SH-SY5Y (cell line): ENCODE data around the gene MTMR12.

Experiments
- GATA2 ChIP-seq: IDR thresholded peaks from 2 replicates; pipeline ENCODE4 v1.6.1; 2011; ENCODE audit warnings: mild to moderate bottlenecking, low read depth, low read length
- GATA3 ChIP-seq: IDR thresholded peaks from 2 replicates; pipeline ENCODE4 v1.6.1; 2011; ENCODE audit warnings: low read depth, mild to moderate bottlenecking, low read length, moderate library complexity

DNA sequence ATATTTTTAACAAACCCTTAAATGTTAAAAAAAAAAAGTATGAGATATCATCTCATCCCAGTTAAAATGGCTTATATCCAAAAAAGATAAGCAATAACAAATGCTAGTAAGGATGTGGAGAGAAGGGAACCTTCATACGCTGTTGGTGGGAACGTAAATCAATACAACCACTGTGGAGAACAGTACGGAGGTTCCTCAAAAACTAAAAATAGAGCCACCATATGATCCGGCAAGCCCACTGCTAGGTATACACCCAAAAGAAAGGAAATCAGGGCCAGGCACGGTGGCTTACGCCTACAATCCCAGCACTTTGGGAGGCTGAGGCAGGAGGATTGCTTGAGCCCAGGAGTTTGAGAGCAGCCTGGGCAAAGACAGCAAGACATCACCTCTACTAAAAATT, 3.0 kb downstream of the MTMR12 start:
- TF ChIP-seq GATA2 = no peak
- TF ChIP-seq GATA3 = no peak
